H1 (cell line): Measurements from ENCODE around the gene C1orf115. TPM values are rescaled to one million over a fixed set of nuclear protein-coding genes. Genes with fewer than 3 reads are reported as not detected.

ENCODE experiments used
- RAD21 ChIP-seq, 2 experiments: IDR thresholded peaks in 1 of 2; conservative IDR thresholded peaks in 1 of 2; 2 replicates each; pipeline ENCODE4 v1.6.1; 2011; ENCODE audit warnings: low read depth in 2 of 2, low read length in 2 of 2, improper control_type of control experiment in 1 of 2, inconsistent platforms in 1 of 2, mild to moderate bottlenecking in 1 of 2, moderate library complexity in 1 of 2
- RXRA ChIP-seq: IDR thresholded peaks from 2 replicates; pipeline ENCODE4 v1.6.1; 2011; ENCODE audit warnings: low read depth, mild to moderate bottlenecking, low read length, moderate library complexity; ENCODE audit not compliant: insufficient read depth
- polyA plus RNA-seq, 7 experiments: library from polyadenylated mRNA; depleted of rRNA in 3 of 7; stranded (reverse) in 5 of 7; unstranded in 2 of 7; fragments of >200 nt in 5 of 7; fragments of 200-250 nt in 2 of 7; gene quantifications; 1 replicate in 5 of 7; 2 replicates in 1 of 7; 4 replicates in 1 of 7; pipeline versions ENCODE4 v1.2.1 to v1.2.3, GENCODE V29; 2011 to 2013; ENCODE audit warnings: missing spikeins in 2 of 7, mixed read lengths in 2 of 7
- total RNA-seq: library from RNA; stranded (reverse); fragmentation: NEBNext Ultra II Directional; extraction: Animal tissue kit (Norgen Biotek cat#: 25700); gene quantifications from 2 replicates; pipeline ENCODE4 v1.2.1, GENCODE V29; 2021

Gene C1orf115
- total and polyA plus RNA-seq, 2 of the 8 experiments (the other 6 are each of a cell fraction or from before 2014, with no cell fraction given), result 3.5 to 5.6 TPM

- no peak for TF ChIP-seq RAD21 (IDR thresholded peaks at IDR 0.05 in 1 of 2, conservative IDR thresholded peaks at IDR 0.05 in 1 of 2; ENCODE audit: low read depth in 2 of 2, low read length in 2 of 2)
- no peak for TF ChIP-seq RXRA
These were observed 37.4 kb downstream of the C1orf115 start (continued) for GRCh38 chr1:220727519-220727918.
